NCI-H2227 (cell line): Measurements from ENCODE around the gene P2RX3.
A peak's percentile ranks its signal among the peaks of the same experiment; 100 is the strongest.
"Not testable (repeated sequence)": the region's sequence is repeated elsewhere in the genome, so short reads cannot be mapped to it uniquely, and the experiment has no call there.

Experiments used
- DNase-seq: peaks from one replicate; lab custom pipeline; 2025; ENCODE audit not compliant: unreplicated experiment; lab: John Stamatoyannopoulos, UW

P2RX3 gene

GRCh38 chr11:57338142-57338541 lies at the start of gene P2RX3:
Gene P2RX3 (plus strand): TSS chr11:57338352. CDS start chr11:57338551, 199 bp downstream.
- no peak for DNase-seq

- DNase-seq, result peak; percentile 44
Observed at GRCh38 chr11:57288771-57289579, 49.2 kb upstream of the P2RX3 start.

GRCh38 chr11:57290288-57290687 lies 47.9 kb upstream of the P2RX3 start:
- no peak for DNase-seq

GRCh38 chr11:57294225-57295131 lies 43.7 kb upstream of the P2RX3 start:
- no peak for DNase-seq

GRCh38 chr11:57296205-57296604 lies 41.9 kb upstream of the P2RX3 start:
- DNase-seq, result not testable (repeated sequence)

- DNase-seq, result no peak
Observed at GRCh38 chr11:57297221-57297620, 40.9 kb upstream of the P2RX3 start.

GRCh38 chr11:57299150-57299737 lies 38.9 kb upstream of the P2RX3 start:
- no peak for DNase-seq

GRCh38 chr11:57300785-57301184 lies 37.4 kb upstream of the P2RX3 start:
- DNase-seq, result no peak

- no peak for DNase-seq
Observed at GRCh38 chr11:57301711-57302423, 36.3 kb upstream of the P2RX3 start.

- no peak for DNase-seq
Observed at GRCh38 chr11:57302489-57302888, 35.7 kb upstream of the P2RX3 start.

GRCh38 chr11:57303280-57303989 lies 34.7 kb upstream of the P2RX3 start:
- DNase-seq, result no peak

- no peak for DNase-seq
Observed at GRCh38 chr11:57303990-57304579, 34.1 kb upstream of the P2RX3 start.

GRCh38 chr11:57305523-57305922 lies 32.6 kb upstream of the P2RX3 start:
- no peak for DNase-seq

- no peak for DNase-seq
Observed at GRCh38 chr11:57306161-57306876, 31.8 kb upstream of the P2RX3 start.

- DNase-seq, result no peak
Observed at GRCh38 chr11:57306940-57307565, 31.1 kb upstream of the P2RX3 start.

- no peak for DNase-seq
Observed at GRCh38 chr11:57307666-57308270, 30.4 kb upstream of the P2RX3 start.

GRCh38 chr11:57308426-57309060 lies 29.6 kb upstream of the P2RX3 start:
- DNase-seq, result no peak
